Measurements from ENCODE around the gene CKS2.

GRCh38 chr9:89305868-89306267 lies 5.1 kb upstream of the CKS2 start:
- TF ChIP-seq EZH2 (IDR thresholded peaks at IDR 0.05; ENCODE audit: borderline replicate concordance, insufficient read depth, low read length, poor library complexity, severe bottlenecking) (no peak), CTCF (IDR thresholded peaks at IDR 0.05; ENCODE audit: poor library complexity, severe bottlenecking) (no peak), POLR2AphosphoS5 (IDR thresholded peaks at IDR 0.05) (no peak), EP300 (conservative IDR thresholded peaks at IDR 0.05; ENCODE audit: poor library complexity, severe bottlenecking) (no peak), TAF1 (IDR thresholded peaks at IDR 0.05; ENCODE audit: low read depth) (no peak), RAD21 (conservative IDR thresholded peaks at IDR 0.05) (no peak), REST (IDR thresholded peaks at IDR 0.05; ENCODE audit: borderline replicate concordance) (no peak), MXI1 (conservative IDR thresholded peaks at IDR 0.05; ENCODE audit: poor library complexity, severe bottlenecking) (no peak), SMC3 (conservative IDR thresholded peaks at IDR 0.05; ENCODE audit: poor library complexity) (no peak)
